ENCODE results near the gene POLR3B. TPM values are rescaled to one million over a fixed set of nuclear protein-coding genes. Genes with fewer than 3 reads are reported as not detected.

POLR3B gene
- total RNA-seq, 1 donor from 2014 or later = 9.6 TPM

DNA sequence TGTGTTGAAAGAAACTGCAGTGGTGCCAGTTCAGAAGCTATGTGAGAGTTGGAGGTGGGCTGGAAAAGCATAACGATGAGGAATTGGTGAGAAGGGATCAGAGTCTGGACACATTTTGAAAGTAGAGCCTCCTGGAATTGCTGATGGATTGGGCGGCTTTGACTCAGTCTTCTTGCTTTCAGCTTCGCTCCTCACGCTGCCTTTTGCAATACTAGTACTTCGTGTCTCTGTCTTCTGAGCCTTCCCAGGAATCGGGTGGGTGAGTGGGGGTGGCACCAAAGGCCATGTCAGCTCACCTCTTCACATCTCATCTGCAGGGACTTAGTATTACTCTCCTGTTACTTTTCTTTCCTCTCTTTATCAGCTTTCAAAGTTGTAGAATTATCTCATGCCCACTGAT is 123.7 kb downstream of the POLR3B start:
- H3K27ac Mint-ChIP-seq (ENCODE audit: unreplicated experiment) = no peak overlapping the region
- H3K4me1 Mint-ChIP-seq (ENCODE audit: low read depth) = no peaks in the 10 kb centered on the region
- peaks cover 8% of the 10 kb centered on the region for H3K36me3 Mint-ChIP-seq (ENCODE audit: low read depth)
- TF ChIP-seq, protein P1, sequence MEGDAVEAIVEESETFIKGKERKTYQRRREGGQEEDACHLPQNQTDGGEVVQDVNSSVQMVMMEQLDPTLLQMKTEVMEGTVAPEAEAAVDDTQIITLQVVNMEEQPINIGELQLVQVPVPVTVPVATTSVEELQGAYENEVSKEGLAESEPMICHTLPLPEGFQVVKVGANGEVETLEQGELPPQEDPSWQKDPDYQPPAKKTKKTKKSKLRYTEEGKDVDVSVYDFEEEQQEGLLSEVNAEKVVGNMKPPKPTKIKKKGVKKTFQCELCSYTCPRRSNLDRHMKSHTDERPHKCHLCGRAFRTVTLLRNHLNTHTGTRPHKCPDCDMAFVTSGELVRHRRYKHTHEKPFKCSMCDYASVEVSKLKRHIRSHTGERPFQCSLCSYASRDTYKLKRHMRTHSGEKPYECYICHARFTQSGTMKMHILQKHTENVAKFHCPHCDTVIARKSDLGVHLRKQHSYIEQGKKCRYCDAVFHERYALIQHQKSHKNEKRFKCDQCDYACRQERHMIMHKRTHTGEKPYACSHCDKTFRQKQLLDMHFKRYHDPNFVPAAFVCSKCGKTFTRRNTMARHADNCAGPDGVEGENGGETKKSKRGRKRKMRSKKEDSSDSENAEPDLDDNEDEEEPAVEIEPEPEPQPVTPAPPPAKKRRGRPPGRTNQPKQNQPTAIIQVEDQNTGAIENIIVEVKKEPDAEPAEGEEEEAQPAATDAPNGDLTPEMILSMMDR (IDR thresholded peaks at IDR 0.05) = no peak
- H3K9me3 Mint-ChIP-seq (ENCODE audit: low read depth) = no peaks in the 10 kb centered on the region
- no peak for DNase-seq (ENCODE audit: low spot score)
- H3K27me3 Mint-ChIP-seq (ENCODE audit: low read depth) = no peaks in the 10 kb centered on the region
- H3K4me3 Mint-ChIP-seq (ENCODE audit: unreplicated experiment) = no peak overlapping the region

DNA sequence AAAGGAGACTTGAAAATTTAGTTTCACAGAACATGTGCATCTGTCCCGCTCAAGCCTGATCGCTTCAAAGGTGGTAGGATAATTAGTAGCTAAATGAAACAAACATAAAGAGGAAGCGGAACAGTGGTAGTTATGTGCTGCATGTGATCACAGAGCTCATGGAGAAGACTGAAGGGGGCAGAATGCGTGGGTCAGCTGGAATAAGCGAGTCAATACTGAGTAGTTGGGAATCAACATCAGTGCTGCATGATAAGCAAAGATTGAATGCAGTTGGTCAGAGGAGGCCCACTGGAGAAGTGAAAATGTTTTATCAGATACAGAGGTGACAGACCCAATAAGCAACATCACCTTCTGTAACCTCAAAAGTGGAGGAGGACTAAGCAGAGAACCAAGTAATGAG is 130.1 kb downstream of the POLR3B start:
- Mint-ChIP-seq H3K9me3 (ENCODE audit: low read depth) (no peaks in the 10 kb centered on the region), H3K27ac (ENCODE audit: unreplicated experiment) (no peak overlapping the region), H3K36me3 (ENCODE audit: low read depth) (peaks cover 4% of the 10 kb centered on the region), H3K27me3 (ENCODE audit: low read depth) (no peaks in the 10 kb centered on the region), H3K4me1 (ENCODE audit: low read depth) (no peaks in the 10 kb centered on the region), H3K4me3 (ENCODE audit: unreplicated experiment) (no peak overlapping the region)
- TF ChIP-seq, protein P1 (IDR thresholded peaks at IDR 0.05) = no peak
- DNase-seq (ENCODE audit: low spot score) = no peak

DNA sequence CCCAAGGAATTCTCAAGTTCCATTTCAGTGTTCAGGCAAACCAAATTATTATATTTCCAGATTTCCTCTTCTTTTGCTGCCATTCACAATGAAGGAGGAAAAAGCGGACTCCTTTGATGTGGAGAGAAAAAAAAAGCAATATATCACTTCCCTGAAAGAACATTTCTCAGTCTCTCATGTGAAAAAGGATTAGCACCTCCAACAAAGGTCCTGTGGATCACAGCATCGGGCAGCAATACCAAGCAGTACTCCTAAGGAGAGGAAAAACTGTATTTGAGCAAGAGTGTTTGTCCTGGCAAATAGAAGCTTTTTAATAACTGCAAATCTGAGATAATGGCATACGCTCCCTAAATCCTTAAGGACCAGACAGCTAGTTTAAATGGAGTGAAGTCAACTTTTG is 131.3 kb downstream of the POLR3B start:
- Mint-ChIP-seq H3K36me3 (ENCODE audit: low read depth) (peaks cover 4% of the 10 kb centered on the region), H3K4me1 (ENCODE audit: low read depth) (peaks cover 5% of the 10 kb centered on the region), H3K9me3 (ENCODE audit: low read depth) (no peaks in the 10 kb centered on the region)

DNA sequence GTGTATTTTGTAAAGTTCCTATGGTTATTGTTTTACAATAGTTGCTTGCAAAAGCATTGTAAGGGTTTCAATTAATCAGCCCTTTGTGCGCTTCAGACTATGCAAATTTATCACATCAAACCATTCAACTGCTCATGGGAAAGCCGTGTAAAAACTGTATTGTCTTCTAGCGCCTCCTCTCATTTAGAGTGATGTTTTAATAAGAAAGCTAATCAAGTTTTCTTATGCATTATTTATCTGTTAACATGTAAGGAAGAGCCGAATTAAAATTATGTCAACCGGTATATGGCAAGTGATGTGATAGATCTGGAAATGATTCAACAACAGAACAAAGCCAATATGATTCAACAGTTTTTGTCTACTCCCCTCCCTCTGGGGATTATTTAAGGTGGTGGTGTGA is 132.7 kb downstream of the POLR3B start:
- no peak overlapping the region for H3K4me3 Mint-ChIP-seq (ENCODE audit: unreplicated experiment)
- H3K27ac Mint-ChIP-seq (ENCODE audit: unreplicated experiment) = no peak overlapping the region
- no peaks in the 10 kb centered on the region for H3K36me3 Mint-ChIP-seq (ENCODE audit: low read depth)
- peaks cover 5% of the 10 kb centered on the region for H3K4me1 Mint-ChIP-seq (ENCODE audit: low read depth)
- DNase-seq (ENCODE audit: low spot score) = no peak
- no peaks in the 10 kb centered on the region for H3K27me3 Mint-ChIP-seq (ENCODE audit: low read depth)
- H3K9me3 Mint-ChIP-seq (ENCODE audit: low read depth) = no peaks in the 10 kb centered on the region
- TF ChIP-seq, protein P1 (IDR thresholded peaks at IDR 0.05) = no peak

More for the DNA sequence above, 131.3 kb downstream of the POLR3B start:
- no peak overlapping the region for H3K4me3 Mint-ChIP-seq (ENCODE audit: unreplicated experiment)
- no peak for DNase-seq (ENCODE audit: low spot score)
- H3K27me3 Mint-ChIP-seq (ENCODE audit: low read depth) = no peaks in the 10 kb centered on the region
- H3K27ac Mint-ChIP-seq (ENCODE audit: unreplicated experiment) = no peak overlapping the region
- TF ChIP-seq, protein P1 (IDR thresholded peaks at IDR 0.05) = no peak

DNA sequence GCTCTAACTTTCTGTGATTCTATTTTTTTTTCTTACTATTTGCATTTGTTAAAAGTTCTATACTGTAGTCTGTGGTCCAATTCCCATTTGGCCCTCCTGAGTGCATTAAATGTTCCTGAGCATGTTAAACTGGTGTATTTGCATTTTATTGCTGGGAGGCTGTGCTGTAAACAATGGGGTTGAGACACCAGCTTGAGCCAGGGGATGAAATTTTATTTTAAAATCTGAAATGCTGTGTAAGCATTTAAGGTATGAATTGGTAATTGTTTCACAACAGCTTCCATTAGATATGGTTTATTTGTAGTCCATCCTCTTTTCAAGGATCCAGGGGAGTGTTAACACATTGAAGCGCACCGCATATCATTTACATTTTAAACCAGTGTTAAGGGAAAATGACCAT is 135.3 kb downstream of the POLR3B start:
- Mint-ChIP-seq H3K36me3 (ENCODE audit: low read depth) (peaks cover 4% of the 10 kb centered on the region), H3K4me3 (ENCODE audit: unreplicated experiment) (no peak overlapping the region), H3K27me3 (ENCODE audit: low read depth) (no peaks in the 10 kb centered on the region), H3K9me3 (ENCODE audit: low read depth) (no peaks in the 10 kb centered on the region), H3K4me1 (ENCODE audit: low read depth) (peaks cover 7% of the 10 kb centered on the region), H3K27ac (ENCODE audit: unreplicated experiment) (no peak overlapping the region)
- no peak for DNase-seq (ENCODE audit: low spot score)
- TF ChIP-seq, protein P1 (IDR thresholded peaks at IDR 0.05) = no peak

All from chondrocyte (in vitro differentiated cells).